Endothelial cell of umbilical vein (primary cell): ENCODE results near the gene FMN1. TPM values are rescaled to one million over a fixed set of nuclear protein-coding genes. Genes with fewer than 3 reads are reported as not detected.

Source experiments
- BruUV-seq: library from RNA; stranded (reverse); fragments of 400-500 nt; replicated peaks from 2 replicates; lab custom pipeline; 2021; lab: Mats Ljungman, UMichigan
- CTCF ChIA-PET: fragments of 300-600, 350-600 bp; sonication (Branson Sonifier 250); formaldehyde crosslinking; loops from one replicate; lab custom pipeline; 2021; ENCODE audit warnings: antibody characterized with exemption, inconsistent platforms; lab: Charles Lee
- POLR2A ChIA-PET: fragments of 300-600, 350-600 bp; sonication (Branson Sonifier 250); formaldehyde crosslinking; loops from one replicate; lab custom pipeline; 2021; ENCODE audit warnings: antibody characterized with exemption, inconsistent platforms; lab: Charles Lee
- DNase-seq: peaks from one replicate; pipeline ENCODE4 v3.0.0-alpha.2; 2011; ENCODE audit warnings: low read depth, low spot score
- FAIRE-seq: peaks from 2 replicates; lab custom pipeline; 2011; peaks lifted over from hg19 to GRCh38; lab: Jason Lieb, UNC
- H2AFZ ChIP-seq: 2 replicates; pipeline ENCODE4 v1.6.0; 2012; ENCODE audit warnings: low read depth, low read length, control low read depth, inconsistent platforms
- H3K27ac ChIP-seq: 2 replicates; pipeline ENCODE4 v1.5.1; 2011; ENCODE audit warnings: low read depth, mild to moderate bottlenecking, control low read depth, low read length, moderate library complexity; ENCODE audit not compliant: insufficient read depth
- H3K27me3 ChIP-seq, 2 experiments: 2 replicates each; pipeline versions ENCODE4 v1.6.0 to v1.6.1; 2011; ENCODE audit warnings: low read length in 2 of 2, mixed read lengths in 1 of 2; ENCODE audit not compliant: control insufficient read depth in 2 of 2, insufficient read depth in 2 of 2
- H3K36me3 ChIP-seq, 2 experiments: 2 replicates in 1 of 2; 3 replicates in 1 of 2; pipeline ENCODE4 v1.5.1; 2011; ENCODE audit warnings: low read length in 2 of 2, mild to moderate bottlenecking in 1 of 2, moderate library complexity in 1 of 2; ENCODE audit not compliant: control insufficient read depth in 2 of 2, insufficient read depth in 2 of 2; ENCODE audit errors: extremely low read depth in 1 of 2
- H3K4me1 ChIP-seq: 3 replicates; pipeline ENCODE4 v1.5.1; 2011; ENCODE audit warnings: mild to moderate bottlenecking, low read length; ENCODE audit not compliant: control insufficient read depth, insufficient read depth; ENCODE audit errors: extremely low read depth
- H3K4me2 ChIP-seq: 2 replicates; pipeline ENCODE4 v1.6.1; 2011; ENCODE audit warnings: low read length, control low read depth, mixed read lengths; ENCODE audit not compliant: insufficient read depth
- H3K4me3 ChIP-seq, 3 experiments: fragments of 200-600 bp in 1 of 3; sonication (generic), shearing (Covaris generic) in 1 of 3; replicated peaks in 1 of 3; 2 replicates each; pipeline ENCODE4 v1.5.1; 2011 to 2016; ENCODE audit warnings: control low read depth in 3 of 3, low read length in 3 of 3, mild to moderate bottlenecking in 2 of 3, inconsistent platforms in 1 of 3, low read depth in 1 of 3, moderate library complexity in 1 of 3; ENCODE audit not compliant: insufficient read depth in 1 of 3
- H3K79me2 ChIP-seq: 2 replicates; pipeline ENCODE4 v1.6.0; 2012; ENCODE audit warnings: low read length, inconsistent platforms; ENCODE audit not compliant: control insufficient read depth, insufficient read depth
- H3K9ac ChIP-seq: replicated peaks from 2 replicates; pipeline ENCODE3; 2011; ENCODE audit warnings: low read length, control low read depth; ENCODE audit not compliant: insufficient read depth; ENCODE audit errors: extremely low read depth
- H3K9me1 ChIP-seq: replicated peaks from 3 replicates; pipeline ENCODE4 v1.6.0; 2011; ENCODE audit warnings: mild to moderate bottlenecking, low read length; ENCODE audit not compliant: control insufficient read depth, insufficient read depth; ENCODE audit errors: extremely low read depth
- H3K9me3 ChIP-seq: replicated peaks from 2 replicates; pipeline ENCODE4 v1.5.1; 2012; ENCODE audit warnings: low read length, inconsistent platforms; ENCODE audit not compliant: control insufficient read depth, insufficient read depth
- H4K20me1 ChIP-seq: replicated peaks from 2 replicates; pipeline ENCODE3; 2011; ENCODE audit warnings: mild to moderate bottlenecking, low read length; ENCODE audit not compliant: control insufficient read depth, insufficient read depth; ENCODE audit errors: extremely low read depth
- CTCF ChIP-seq, 2 donors: IDR thresholded peaks; 1 replicate in 1 of 2; 2 replicates in 1 of 2; pipeline ENCODE4 v1.5.1; 2011; ENCODE audit warnings: low read length in 2 of 2, mild to moderate bottlenecking in 2 of 2, moderate library complexity in 2 of 2, control low read depth in 1 of 2, inconsistent platforms in 1 of 2, low read depth in 1 of 2; ENCODE audit not compliant: insufficient read depth in 1 of 2; ENCODE audit errors: extremely low read depth in 1 of 2
- EZH2 ChIP-seq: IDR thresholded peaks from 2 replicates; pipeline ENCODE4 v1.6.1; 2012; ENCODE audit warnings: borderline replicate concordance, low read depth, mild to moderate bottlenecking, moderate library complexity, low read length, inconsistent platforms; ENCODE audit not compliant: severe bottlenecking
- FOS ChIP-seq: IDR thresholded peaks from 2 replicates; pipeline ENCODE4 v1.6.1; 2011; ENCODE audit warnings: mild to moderate bottlenecking, low read length, moderate library complexity, borderline replicate concordance; ENCODE audit not compliant: insufficient read depth
- GATA2 ChIP-seq: IDR thresholded peaks from 2 replicates; pipeline ENCODE4 v1.7.0; 2011; ENCODE audit warnings: low read depth, mild to moderate bottlenecking, moderate library complexity, mixed read lengths, low read length; ENCODE audit not compliant: insufficient read length, insufficient read depth
- JUN ChIP-seq: IDR thresholded peaks from 2 replicates; pipeline ENCODE4 v1.6.1; 2011; ENCODE audit warnings: borderline replicate concordance, low read depth; ENCODE audit not compliant: insufficient read length, insufficient read depth
- MAX ChIP-seq: IDR thresholded peaks from 2 replicates; pipeline ENCODE4 v1.6.1; 2011; ENCODE audit not compliant: insufficient read depth, insufficient read length
- MYC ChIP-seq: IDR thresholded peaks from one replicate; pipeline ENCODE4 v1.6.1; 2011; ENCODE audit warnings: mild to moderate bottlenecking, low read depth, low read length
- POLR2A ChIP-seq: IDR thresholded peaks from 2 replicates; pipeline ENCODE4 v1.6.1; 2012; ENCODE audit warnings: low read depth, mild to moderate bottlenecking, control low read depth, low read length
- POLR2AphosphoS5 ChIP-seq: IDR thresholded peaks from 2 replicates; pipeline ENCODE4 v1.6.1; 2012; ENCODE audit warnings: low read depth, mild to moderate bottlenecking, control low read depth, low read length, moderate library complexity; ENCODE audit not compliant: insufficient read depth
- dilution Hi-C: fragments of 300-500 bp; cut with MboI; formaldehyde crosslinking; loops from one replicate; pipeline ENCODE4 v1.15.0; 2019; ENCODE audit warnings: low sequenced_read_pairs; ENCODE audit not compliant: extremely low pct_ligation_motif_present
- intact Hi-C: fragments of 100-400 bp; cut with micrococcal nuclease; formaldehyde crosslinking; loops from one replicate; pipeline ENCODE4 v1.10.0; 2022
- polyA plus RNA-seq, 4 experiments: library from polyadenylated mRNA; depleted of rRNA in 3 of 4; stranded (reverse) in 3 of 4; unstranded in 1 of 4; fragments of >200 nt; gene quantifications; 2 replicates each; pipeline versions ENCODE4 v1.2.1 to v1.2.3, GENCODE V29; 2011 to 2012; ENCODE audit warnings: missing spikeins in 1 of 4
- total RNA-seq: library from RNA; stranded (reverse); gene quantifications from 2 replicates; pipeline ENCODE4 v1.2.3, GENCODE V29; 2021

The FMN1 gene
- total and polyA plus RNA-seq, 2 donors (not counting 3 experiments of a cell fraction or from before 2014, with no cell fraction given) = 0.01 to 0.29 TPM

- intact Hi-C loops = no loop called here
- H3K4me2 ChIP-seq = no peak overlapping the region
- dilution Hi-C loops = no loop called here
- no peak overlapping the region for H2AFZ ChIP-seq
- no peaks in the 10 kb centered on the region for H3K9me1 ChIP-seq
- H4K20me1 ChIP-seq = no peaks in the 10 kb centered on the region
- TF ChIP-seq FOS (no peak), EZH2 (no peak), POLR2A (no peak), CTCF (IDR thresholded peaks at IDR 0.05; ENCODE audit: extremely low read depth in 1 of 2, insufficient read depth in 1 of 2, low read depth in 1 of 2, low read length in 2 of 2) (no peak), GATA2 (no peak), MYC (no peak), JUN (no peak), POLR2AphosphoS5 (no peak), MAX (no peak)
- no peak for FAIRE-seq
- BruUV-seq = no TSS peak
- no peaks in the 10 kb centered on the region for H3K36me3 ChIP-seq
- H3K27me3 ChIP-seq = peaks cover 5 to 14% of the 10 kb centered on the region in 2 experiments
- POLR2A ChIA-PET = no interaction called here
- H3K27ac ChIP-seq = no peak overlapping the region
- no peaks in the 10 kb centered on the region for H3K79me2 ChIP-seq
- H3K9ac ChIP-seq = no peak overlapping the region
- H3K4me3 ChIP-seq = no peak overlapping the region
- DNase-seq = no peak
- peaks cover 7% of the 10 kb centered on the region for H3K4me1 ChIP-seq
- H3K9me3 ChIP-seq = no peaks in the 10 kb centered on the region
- CTCF ChIA-PET = no interaction called here
These were observed 4.0 kb downstream of the FMN1 start for GRCh38 chr15:33190539-33190938.
